CD14-positive monocyte (primary cell): ENCODE results near the gene GRB14. TPM values are rescaled to one million over a fixed set of nuclear protein-coding genes. Genes with fewer than 3 reads are reported as not detected.

Experiments used
- DNase-seq, 3 donors: peaks; one replicate each; pipeline ENCODE4 v3.0.0-alpha.2; 2011 to 2022
- H2AFZ ChIP-seq: 2 replicates; pipeline ENCODE4 v1.6.0; 2012; ENCODE audit warnings: mild to moderate bottlenecking, low read depth, low read length, inconsistent platforms; ENCODE audit not compliant: insufficient read depth, poor library complexity, severe bottlenecking
- H3K27ac ChIP-seq, 2 donors: 1 replicate in 1 of 2; 2 replicates in 1 of 2; pipeline ENCODE4 v1.5.1; 2012 to 2013; ENCODE audit warnings: low read length in 2 of 2, control low read depth in 1 of 2, inconsistent platforms in 1 of 2, low read depth in 1 of 2, mild to moderate bottlenecking in 1 of 2
- H3K27me3 ChIP-seq, 2 donors: one replicate each; pipeline versions ENCODE4 v1.6.0 to v1.6.1; 2011 to 2013; ENCODE audit warnings: low read length in 2 of 2; ENCODE audit not compliant: control insufficient read depth in 2 of 2, insufficient read depth in 2 of 2
- H3K36me3 ChIP-seq, 2 donors: replicated peaks in 1 of 2; 1 replicate in 1 of 2; 2 replicates in 1 of 2; pipeline versions ENCODE4 v1.5.1 to v1.6.1; 2012 to 2013; ENCODE audit warnings: low read length in 2 of 2, control low read depth in 1 of 2, inconsistent platforms in 1 of 2, mild to moderate bottlenecking in 1 of 2; ENCODE audit not compliant: insufficient read depth in 2 of 2, control insufficient read depth in 1 of 2
- H3K4me1 ChIP-seq, 2 donors: 1 replicate in 1 of 2; 2 replicates in 1 of 2; pipeline versions ENCODE4 v1.5.1 to v1.6.1; 2012 to 2013; ENCODE audit warnings: low read length in 2 of 2, control low read depth in 1 of 2, inconsistent platforms in 1 of 2, mild to moderate bottlenecking in 1 of 2, moderate library complexity in 1 of 2; ENCODE audit not compliant: insufficient read depth in 2 of 2, control insufficient read depth in 1 of 2
- H3K4me2 ChIP-seq: replicated peaks from 2 replicates; pipeline ENCODE3; 2012; ENCODE audit warnings: low read length, moderate library complexity, mild to moderate bottlenecking; ENCODE audit not compliant: poor library complexity, severe bottlenecking; ENCODE audit errors: extremely low read depth
- H3K4me3 ChIP-seq, 3 experiments: fragments of 200-600 bp in 1 of 3; sonication (generic) in 1 of 3; replicated peaks in 1 of 3; 1 replicate in 2 of 3; 2 replicates in 1 of 3; pipeline ENCODE4 v1.5.1; 2011 to 2013; ENCODE audit warnings: low read length in 3 of 3, mild to moderate bottlenecking in 3 of 3, control low read depth in 2 of 3, low read depth in 2 of 3, inconsistent platforms in 1 of 3, moderate library complexity in 1 of 3
- H3K79me2 ChIP-seq: 2 replicates; pipeline ENCODE4 v1.6.0; 2012; ENCODE audit warnings: mild to moderate bottlenecking, control low read depth, inconsistent platforms, low read length, moderate library complexity; ENCODE audit not compliant: insufficient read depth
- H3K9ac ChIP-seq: 2 replicates; pipeline ENCODE4 v1.6.0; 2017; ENCODE audit warnings: low read length, mild to moderate bottlenecking; ENCODE audit not compliant: insufficient read depth, poor library complexity, severe bottlenecking
- H3K9me3 ChIP-seq, 2 donors: replicated peaks in 1 of 2; 1 replicate in 1 of 2; 2 replicates in 1 of 2; pipeline versions ENCODE4 v1.5.1 to v1.6.1; 2012 to 2013; ENCODE audit warnings: low read length in 2 of 2, control low read depth in 1 of 2; ENCODE audit not compliant: control insufficient read depth in 1 of 2, insufficient read depth in 1 of 2
- H4K20me1 ChIP-seq: 2 replicates; pipeline ENCODE4 v1.6.0; 2012; ENCODE audit warnings: mild to moderate bottlenecking, low read length, control low read depth, moderate library complexity; ENCODE audit not compliant: insufficient read depth
- H3K27ac Mint-ChIP-seq, 7 donors: one replicate each; pipeline ENCODE4 v1.8.0; 2020; ENCODE audit warnings: mild to moderate bottlenecking in 7 of 7, mixed read lengths in 7 of 7, moderate library complexity in 6 of 7, inconsistent platforms in 2 of 7
- H3K27me3 Mint-ChIP-seq, 3 donors: one replicate each; pipeline ENCODE4 v1.8.0; 2021 to 2022; ENCODE audit warnings: low read depth in 3 of 3, mild to moderate bottlenecking in 3 of 3, mixed read lengths in 3 of 3, moderate library complexity in 3 of 3, inconsistent platforms in 1 of 3
- H3K36me3 Mint-ChIP-seq, 2 donors: one replicate each; pipeline ENCODE4 v1.8.0; 2020; ENCODE audit warnings: mixed read lengths in 2 of 2, inconsistent platforms in 1 of 2, mild to moderate bottlenecking in 1 of 2
- H3K4me1 Mint-ChIP-seq: one replicate; pipeline ENCODE4 v1.8.0; 2020; ENCODE audit warnings: mild to moderate bottlenecking, mixed read lengths
- H3K4me3 Mint-ChIP-seq, 2 donors: one replicate each; pipeline ENCODE4 v1.8.0; 2020; ENCODE audit warnings: mild to moderate bottlenecking in 2 of 2, mixed read lengths in 2 of 2, moderate library complexity in 1 of 2
- H3K9me3 Mint-ChIP-seq, 7 donors: one replicate each; pipeline ENCODE4 v1.8.0; 2020 to 2022; ENCODE audit warnings: mixed read lengths in 7 of 7, mild to moderate bottlenecking in 6 of 7, moderate library complexity in 6 of 7, inconsistent platforms in 2 of 7
- WGBS: methylation state at CpG from one replicate; pipeline ENCODE4 v1.1.5; 2013; ENCODE audit warnings: missing lambda C conversion rate; ENCODE audit not compliant: insufficient coverage; 5-methylcytosine and 5-hydroxymethylcytosine counted together
- intact Hi-C, 2 donors: fragments of 100-400 bp; cut with micrococcal nuclease; formaldehyde crosslinking; loops; one replicate each; pipeline versions ENCODE4 v1.15.0 to v1.15.1; 2023
- polyA plus RNA-seq, 3 donors: library from polyadenylated mRNA; depleted of rRNA in 1 of 3; unstranded in 2 of 3; stranded (reverse) in 1 of 3; fragments of 300-500 nt in 2 of 3; fragments of >200 nt in 1 of 3; fragmentation: Illumina TruSeq in 2 of 3; gene quantifications; 1 replicate in 2 of 3; 2 replicates in 1 of 3; pipeline ENCODE4 v1.2.3, GENCODE V29; 2012 to 2021
- TF ChIP-seq, protein P1 (sequence below): fragments of 200-600 bp; IDR thresholded peaks from one replicate; pipeline ENCODE4 v1.8.0; 2022; ENCODE audit warnings: antibody characterized with exemption, mild to moderate bottlenecking

Gene GRB14
- polyA plus RNA-seq, 3 donors, result 0.20 to 0.28 TPM; not detected in 1

DNA sequence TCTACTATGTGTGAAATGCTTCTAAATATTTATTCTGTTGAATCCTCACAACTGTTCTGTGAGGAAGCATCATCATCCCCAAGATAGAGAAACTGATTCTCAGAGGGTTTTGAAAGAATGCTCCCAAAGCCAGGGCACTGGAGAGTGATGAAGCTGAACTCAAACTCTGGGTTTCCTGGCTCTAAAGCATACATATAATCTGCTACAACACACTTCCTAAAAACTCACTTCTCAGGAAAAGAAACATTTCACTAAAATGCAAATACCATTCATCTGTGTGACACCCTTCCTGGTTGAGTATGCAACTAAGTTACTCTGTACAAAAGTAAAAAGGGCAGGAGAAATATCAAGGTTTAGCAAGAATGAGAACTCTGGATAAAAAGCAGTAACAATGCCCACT lies 58.6 kb downstream of the GRB14 start:
- H3K4me1 Mint-ChIP-seq, result no peaks in the 10 kb centered on the region

DNA sequence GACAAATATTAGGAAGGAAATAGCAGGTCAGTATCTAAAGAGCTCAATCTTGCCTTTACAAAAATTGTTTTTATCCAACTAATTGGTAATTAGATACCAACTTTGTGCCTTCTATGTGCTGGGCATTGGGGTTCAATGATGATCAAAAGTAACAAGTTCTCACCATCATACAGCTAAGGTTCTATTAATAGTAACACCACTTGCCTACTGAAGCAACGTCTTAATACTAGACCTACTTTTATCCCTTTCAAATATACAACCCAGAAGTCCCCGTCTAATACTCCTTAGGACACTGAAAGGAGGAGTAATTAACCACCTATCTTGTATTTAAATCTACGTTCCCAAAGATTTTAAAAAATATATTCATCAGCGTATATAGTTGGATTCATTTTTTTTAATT lies 59.3 kb downstream of the GRB14 start:
- Histone ChIP-seq H3K4me1 (no peaks in the 10 kb centered on the region), H2AFZ (no peak overlapping the region), H3K79me2 (no peaks in the 10 kb centered on the region), H3K36me3 (no peaks in the 10 kb centered on the region), H3K4me2 (no peak overlapping the region), H3K27me3 (no peaks in the 10 kb centered on the region), H4K20me1 (no peaks in the 10 kb centered on the region), H3K9ac (no peak overlapping the region), H3K9me3 (no peaks in the 10 kb centered on the region), H3K27ac (no peak overlapping the region), H3K4me3 (no peak overlapping the region)
- no peaks in the 10 kb centered on the region for H3K36me3 Mint-ChIP-seq
- H3K27me3 Mint-ChIP-seq, result no peaks in the 10 kb centered on the region
- H3K4me1 Mint-ChIP-seq, result no peaks in the 10 kb centered on the region
- DNase-seq, result no peak
- no CpG with 5 or more reads among the region's 4 CpGs for WGBS
- no peak overlapping the region for H3K4me3 Mint-ChIP-seq
- peaks cover 0 to 2% (median 0%) of the 10 kb centered on the region in 7 donors for H3K9me3 Mint-ChIP-seq
- intact Hi-C loops, result no loop called here
- H3K27ac Mint-ChIP-seq, result no peak overlapping the region
- TF ChIP-seq, protein P1, sequence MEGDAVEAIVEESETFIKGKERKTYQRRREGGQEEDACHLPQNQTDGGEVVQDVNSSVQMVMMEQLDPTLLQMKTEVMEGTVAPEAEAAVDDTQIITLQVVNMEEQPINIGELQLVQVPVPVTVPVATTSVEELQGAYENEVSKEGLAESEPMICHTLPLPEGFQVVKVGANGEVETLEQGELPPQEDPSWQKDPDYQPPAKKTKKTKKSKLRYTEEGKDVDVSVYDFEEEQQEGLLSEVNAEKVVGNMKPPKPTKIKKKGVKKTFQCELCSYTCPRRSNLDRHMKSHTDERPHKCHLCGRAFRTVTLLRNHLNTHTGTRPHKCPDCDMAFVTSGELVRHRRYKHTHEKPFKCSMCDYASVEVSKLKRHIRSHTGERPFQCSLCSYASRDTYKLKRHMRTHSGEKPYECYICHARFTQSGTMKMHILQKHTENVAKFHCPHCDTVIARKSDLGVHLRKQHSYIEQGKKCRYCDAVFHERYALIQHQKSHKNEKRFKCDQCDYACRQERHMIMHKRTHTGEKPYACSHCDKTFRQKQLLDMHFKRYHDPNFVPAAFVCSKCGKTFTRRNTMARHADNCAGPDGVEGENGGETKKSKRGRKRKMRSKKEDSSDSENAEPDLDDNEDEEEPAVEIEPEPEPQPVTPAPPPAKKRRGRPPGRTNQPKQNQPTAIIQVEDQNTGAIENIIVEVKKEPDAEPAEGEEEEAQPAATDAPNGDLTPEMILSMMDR, result no peak

More for the DNA sequence above, 58.6 kb downstream of the GRB14 start:
- Histone ChIP-seq H3K9me3 (no peaks in the 10 kb centered on the region), H3K4me1 (no peaks in the 10 kb centered on the region), H3K79me2 (no peaks in the 10 kb centered on the region), H3K4me3 (no peak overlapping the region), H3K9ac (no peak overlapping the region), H3K27ac (no peak overlapping the region), H3K36me3 (no peaks in the 10 kb centered on the region), H3K27me3 (no peaks in the 10 kb centered on the region), H4K20me1 (no peaks in the 10 kb centered on the region), H3K4me2 (no peak overlapping the region), H2AFZ (no peak overlapping the region)
- no peaks in the 10 kb centered on the region for H3K36me3 Mint-ChIP-seq
- H3K27ac Mint-ChIP-seq, result no peak overlapping the region
- TF ChIP-seq, protein P1, result no peak
- intact Hi-C loops, result no loop called here
- H3K27me3 Mint-ChIP-seq, result no peaks in the 10 kb centered on the region
- no peak overlapping the region for H3K4me3 Mint-ChIP-seq
- peaks cover 0 to 2% (median 0%) of the 10 kb centered on the region in 7 donors for H3K9me3 Mint-ChIP-seq
- DNase-seq, result no peak
